ENCODE results near the gene SLC2A11. TPM values are rescaled to one million over a fixed set of nuclear protein-coding genes. Genes with fewer than 3 reads are reported as not detected.

Gene SLC2A11
- total and polyA plus RNA-seq, 10 of the 15 experiments (the other 5 are each of a cell fraction or from before 2014, with no cell fraction given) = 0.98 to 18.3 (median 8.6) TPM

DNA sequence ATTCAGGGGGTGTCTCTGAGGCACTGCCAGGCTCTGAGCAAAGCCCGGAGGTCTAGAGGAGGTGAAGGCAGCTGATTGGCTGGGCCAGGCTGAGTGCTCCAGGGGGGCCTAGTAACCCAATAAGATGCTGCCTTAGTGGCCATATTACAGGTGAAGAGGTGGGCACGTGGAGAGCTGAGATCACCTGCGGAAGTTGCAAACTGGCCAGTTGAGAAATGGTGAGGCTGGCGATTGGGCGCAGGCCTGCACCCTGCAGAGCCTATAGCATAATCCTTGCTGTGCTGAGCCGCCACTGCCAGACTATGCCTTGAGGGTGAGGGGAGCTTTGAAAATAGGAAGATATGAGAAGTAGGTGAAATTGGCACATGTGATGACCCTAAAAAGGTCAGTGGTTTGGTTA, 40.5 kb upstream of the SLC2A11 start (continued):
- TF ChIP-seq, protein P1, sequence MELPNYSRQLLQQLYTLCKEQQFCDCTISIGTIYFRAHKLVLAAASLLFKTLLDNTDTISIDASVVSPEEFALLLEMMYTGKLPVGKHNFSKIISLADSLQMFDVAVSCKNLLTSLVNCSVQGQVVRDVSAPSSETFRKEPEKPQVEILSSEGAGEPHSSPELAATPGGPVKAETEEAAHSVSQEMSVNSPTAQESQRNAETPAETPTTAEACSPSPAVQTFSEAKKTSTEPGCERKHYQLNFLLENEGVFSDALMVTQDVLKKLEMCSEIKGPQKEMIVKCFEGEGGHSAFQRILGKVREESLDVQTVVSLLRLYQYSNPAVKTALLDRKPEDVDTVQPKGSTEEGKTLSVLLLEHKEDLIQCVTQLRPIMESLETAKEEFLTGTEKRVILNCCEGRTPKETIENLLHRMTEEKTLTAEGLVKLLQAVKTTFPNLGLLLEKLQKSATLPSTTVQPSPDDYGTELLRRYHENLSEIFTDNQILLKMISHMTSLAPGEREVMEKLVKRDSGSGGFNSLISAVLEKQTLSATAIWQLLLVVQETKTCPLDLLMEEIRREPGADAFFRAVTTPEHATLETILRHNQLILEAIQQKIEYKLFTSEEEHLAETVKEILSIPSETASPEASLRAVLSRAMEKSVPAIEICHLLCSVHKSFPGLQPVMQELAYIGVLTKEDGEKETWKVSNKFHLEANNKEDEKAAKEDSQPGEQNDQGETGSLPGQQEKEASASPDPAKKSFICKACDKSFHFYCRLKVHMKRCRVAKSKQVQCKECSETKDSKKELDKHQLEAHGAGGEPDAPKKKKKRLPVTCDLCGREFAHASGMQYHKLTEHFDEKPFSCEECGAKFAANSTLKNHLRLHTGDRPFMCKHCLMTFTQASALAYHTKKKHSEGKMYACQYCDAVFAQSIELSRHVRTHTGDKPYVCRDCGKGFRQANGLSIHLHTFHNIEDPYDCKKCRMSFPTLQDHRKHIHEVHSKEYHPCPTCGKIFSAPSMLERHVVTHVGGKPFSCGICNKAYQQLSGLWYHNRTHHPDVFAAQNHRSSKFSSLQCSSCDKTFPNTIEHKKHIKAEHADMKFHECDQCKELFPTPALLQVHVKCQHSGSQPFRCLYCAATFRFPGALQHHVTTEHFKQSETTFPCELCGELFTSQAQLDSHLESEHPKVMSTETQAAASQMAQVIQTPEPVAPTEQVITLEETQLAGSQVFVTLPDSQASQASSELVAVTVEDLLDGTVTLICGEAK (IDR thresholded peaks at IDR 0.05; ENCODE audit: borderline replicate concordance) = no peak
- TF ChIP-seq MEF2B (IDR thresholded peaks at IDR 0.05; ENCODE audit: partially characterized antibody, poor library complexity, severe bottlenecking) (no peak), ZBED1 (IDR thresholded peaks at IDR 0.05; ENCODE audit: borderline replicate concordance) (no peak), RBBP5 (conservative IDR thresholded peaks at IDR 0.05) (no peak)
- TF ChIP-seq, protein P2, sequence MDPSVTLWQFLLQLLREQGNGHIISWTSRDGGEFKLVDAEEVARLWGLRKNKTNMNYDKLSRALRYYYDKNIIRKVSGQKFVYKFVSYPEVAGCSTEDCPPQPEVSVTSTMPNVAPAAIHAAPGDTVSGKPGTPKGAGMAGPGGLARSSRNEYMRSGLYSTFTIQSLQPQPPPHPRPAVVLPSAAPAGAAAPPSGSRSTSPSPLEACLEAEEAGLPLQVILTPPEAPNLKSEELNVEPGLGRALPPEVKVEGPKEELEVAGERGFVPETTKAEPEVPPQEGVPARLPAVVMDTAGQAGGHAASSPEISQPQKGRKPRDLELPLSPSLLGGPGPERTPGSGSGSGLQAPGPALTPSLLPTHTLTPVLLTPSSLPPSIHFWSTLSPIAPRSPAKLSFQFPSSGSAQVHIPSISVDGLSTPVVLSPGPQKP (IDR thresholded peaks at IDR 0.05; ENCODE audit: low read depth, low read length) = no peak

DNA sequence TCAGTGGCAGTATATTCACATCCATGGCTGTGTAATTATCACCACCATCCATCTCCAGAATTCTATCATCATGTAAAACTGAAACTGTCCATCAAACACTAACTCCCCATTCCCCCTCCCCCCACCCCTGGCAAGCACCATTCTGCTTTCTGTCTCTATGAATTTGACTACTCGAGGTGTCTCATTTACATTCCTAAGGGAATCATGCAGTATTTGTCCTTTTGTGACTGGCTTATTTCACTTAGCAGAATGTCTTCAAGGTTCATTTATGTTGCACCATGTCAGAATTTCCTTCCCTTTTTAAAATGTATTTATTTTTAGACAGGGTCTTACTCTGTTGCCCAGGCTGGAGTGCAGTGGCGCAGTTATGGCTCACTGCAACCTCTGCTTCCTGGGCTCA, 39.1 kb upstream of the SLC2A11 start:
- 50% methylated on average over 2 of the region's 2 CpGs for WGBS (ENCODE audit: insufficient coverage, insufficient replicate concordance, low lambda C conversion rate, missing lambda C conversion rate)
- Histone ChIP-seq H4K20me1 (ENCODE audit: control insufficient read depth, insufficient read depth) (no peaks in the 10 kb centered on the region; the same call in 1 of the 2 replicates), H3K27ac (ENCODE audit: control insufficient read depth, insufficient read depth) (no peak overlapping the region), H3K27me3 (replicated peaks in 1 of 2; ENCODE audit: control insufficient read depth in 2 of 2, insufficient read depth in 2 of 2, low read length in 1 of 2) (no peaks in the 10 kb centered on the region), H2AFZ (ENCODE audit: control insufficient read depth, low read depth, low read length) (no peak overlapping the region), H3K79me2 (ENCODE audit: control insufficient read depth, insufficient read depth, low read length) (no peaks in the 10 kb centered on the region), H3K36me3 (ENCODE audit: control insufficient read depth in 2 of 2, insufficient read depth in 2 of 2, low read length in 1 of 2) (peaks cover 23 to 36% of the 10 kb centered on the region in 2 experiments), H3K4me1 (ENCODE audit: control insufficient read depth, insufficient read depth, low read length) (no peaks in the 10 kb centered on the region), H3K4me3 (no peak overlapping the region), H3K4me2 (ENCODE audit: control insufficient read depth, insufficient read depth) (no peak overlapping the region), H3K9ac (ENCODE audit: control insufficient read depth, insufficient read depth, low read length) (no peak overlapping the region), H3K9me3 (replicated peaks; ENCODE audit: control insufficient read depth, insufficient read depth, low read length) (no peaks in the 10 kb centered on the region)
- FAIRE-seq (no peak), DNase-seq (ENCODE audit: low read depth, low spot score) (no peak), ATAC-seq (no peak)
- ChIA-PET CTCF (no interaction called here), RAD21 (ENCODE audit: unreplicated experiment) (no interaction called here), POLR2A (no interaction called here), SMC1A (ENCODE audit: uncharacterized antibody, unreplicated experiment) (no interaction called here)
- TF ChIP-seq, protein P3, sequence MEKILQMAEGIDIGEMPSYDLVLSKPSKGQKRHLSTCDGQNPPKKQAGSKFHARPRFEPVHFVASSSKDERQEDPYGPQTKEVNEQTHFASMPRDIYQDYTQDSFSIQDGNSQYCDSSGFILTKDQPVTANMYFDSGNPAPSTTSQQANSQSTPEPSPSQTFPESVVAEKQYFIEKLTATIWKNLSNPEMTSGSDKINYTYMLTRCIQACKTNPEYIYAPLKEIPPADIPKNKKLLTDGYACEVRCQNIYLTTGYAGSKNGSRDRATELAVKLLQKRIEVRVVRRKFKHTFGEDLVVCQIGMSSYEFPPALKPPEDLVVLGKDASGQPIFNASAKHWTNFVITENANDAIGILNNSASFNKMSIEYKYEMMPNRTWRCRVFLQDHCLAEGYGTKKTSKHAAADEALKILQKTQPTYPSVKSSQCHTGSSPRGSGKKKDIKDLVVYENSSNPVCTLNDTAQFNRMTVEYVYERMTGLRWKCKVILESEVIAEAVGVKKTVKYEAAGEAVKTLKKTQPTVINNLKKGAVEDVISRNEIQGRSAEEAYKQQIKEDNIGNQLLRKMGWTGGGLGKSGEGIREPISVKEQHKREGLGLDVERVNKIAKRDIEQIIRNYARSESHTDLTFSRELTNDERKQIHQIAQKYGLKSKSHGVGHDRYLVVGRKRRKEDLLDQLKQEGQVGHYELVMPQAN (conservative IDR thresholded peaks at IDR 0.05) = no peak
- TF ChIP-seq SUPT20H (IDR thresholded peaks at IDR 0.05; ENCODE audit: borderline replicate concordance, control insufficient read depth, low read depth, low read length) = no peak
- no peak for TF ChIP-seq CREM (IDR thresholded peaks at IDR 0.05; ENCODE audit: low read depth)
- TF ChIP-seq ZNF622 (IDR thresholded peaks at IDR 0.05) = no peak
- TF ChIP-seq RAD51 (IDR thresholded peaks at IDR 0.05) = no peak
- TF ChIP-seq RFX5 (IDR thresholded peaks at IDR 0.05; ENCODE audit: low read depth, low read length) = no peak
- TF ChIP-seq ZNF384 (IDR thresholded peaks at IDR 0.05; ENCODE audit: borderline replicate concordance, low read depth, low read length) = no peak
- no peak for TF ChIP-seq RELB (IDR thresholded peaks at IDR 0.05; ENCODE audit: low read depth)
- intact Hi-C loops (cut with micrococcal nuclease; ENCODE audit: unreplicated experiment) (no loop called here), in situ Hi-C loops (cut with MboI) (no loop called here)
- BruUV-seq (replicated peaks) = no TSS peak

Data from GM12878 (cell line).